WI38 (cell line): ENCODE data around the gene MN1.
"Not testable (repeated sequence)": the region's sequence is repeated elsewhere in the genome, so short reads cannot be mapped to it uniquely, and the experiment has no call there.

Source experiments
- H3K4me3 ChIP-seq: 2 replicates; pipeline ENCODE4 v1.5.1; 2011; ENCODE audit warnings: low read depth, mild to moderate bottlenecking, control low read depth, low read length
- CTCF ChIP-seq: IDR thresholded peaks from 2 replicates; pipeline ENCODE4 v1.5.1; 2012; ENCODE audit warnings: low read depth, mild to moderate bottlenecking, control low read depth, low read length

MN1 gene

GRCh38 chr22:27745154-27745553 lies 56.4 kb downstream of the MN1 start:
- no peak overlapping the region for H3K4me3 ChIP-seq
- no peak for TF ChIP-seq CTCF

GRCh38 chr22:27744078-27744477 lies 57.5 kb downstream of the MN1 start:
- H3K4me3 ChIP-seq = not testable (repeated sequence)

- no peak overlapping the region for H3K4me3 ChIP-seq
Measured at GRCh38 chr22:27740202-27740748, 61.3 kb downstream of the MN1 start.

GRCh38 chr22:27737521-27737920 lies 64.0 kb downstream of the MN1 start:
- H3K4me3 ChIP-seq = no peak overlapping the region
- no peak for TF ChIP-seq CTCF

More at GRCh38 chr22:27740202-27740748, 61.3 kb downstream of the MN1 start:
- TF ChIP-seq CTCF = no peak

- no peak overlapping the region for H3K4me3 ChIP-seq
- no peak for TF ChIP-seq CTCF
Measured at GRCh38 chr22:27734066-27734465, 67.5 kb downstream of the MN1 start.

- no peak for TF ChIP-seq CTCF
- no peak overlapping the region for H3K4me3 ChIP-seq
Measured at GRCh38 chr22:27732841-27733240, 68.7 kb downstream of the MN1 start.

GRCh38 chr22:27732391-27732790 lies 69.2 kb downstream of the MN1 start:
- H3K4me3 ChIP-seq = no peak overlapping the region
- no peak for TF ChIP-seq CTCF

- no peak overlapping the region for H3K4me3 ChIP-seq
- no peak for TF ChIP-seq CTCF
Measured at GRCh38 chr22:27731621-27732020, 69.9 kb downstream of the MN1 start.
